ENCODE data around the gene RAB7B. TPM values are rescaled to one million over a fixed set of nuclear protein-coding genes. Genes with fewer than 3 reads are reported as not detected.

RAB7B gene
- total RNA-seq, 6 experiments from 2014 or later: 0.14 to 1.4 (median 0.37) TPM

- Histone ChIP-seq H3K9me3 (no peaks in the 10 kb centered on the region), H3K27me3 (no peaks in the 10 kb centered on the region), H3K4me3 (no peak overlapping the region), H3K36me3 (no peaks in the 10 kb centered on the region), H3K4me1 (no peaks in the 10 kb centered on the region), H3K27ac (no peak overlapping the region)
- ATAC-seq (no peak), DNase-seq (no peak)
- TF ChIP-seq CTCF (IDR thresholded peaks at IDR 0.05) (no peak), POLR2A (IDR thresholded peaks at IDR 0.05) (no peak)
- intact Hi-C loops (cut with DNase I): no loop called here
- WGBS (ENCODE audit: insufficient coverage, low coverage, low lambda C conversion rate, missing lambda C conversion rate): 76% methylated on average over 5 of the region's 6 CpGs
Measured at GRCh38 chr1:206013026-206013795, 10.0 kb upstream of the RAB7B start.

- ATAC-seq: peak; percentile 64 to 91 (median 82)
- Histone ChIP-seq H3K4me3 (no peak overlapping the region), H3K36me3 (no peaks in the 10 kb centered on the region), H3K4me1 (no peaks in the 10 kb centered on the region), H3K9me3 (no peaks in the 10 kb centered on the region), H3K27me3 (no peaks in the 10 kb centered on the region), H3K27ac (no peak overlapping the region)
- no peak for TF ChIP-seq POLR2A (IDR thresholded peaks at IDR 0.05)
- TF ChIP-seq CTCF (IDR thresholded peaks at IDR 0.05): no peak
- DNase-seq: peak; percentile 59 to 74 (median 68)
- 57% methylated on average over 6 of the region's 17 CpGs for WGBS (ENCODE audit: insufficient coverage, low coverage, low lambda C conversion rate, missing lambda C conversion rate)
- intact Hi-C loops (cut with DNase I): no loop called here
Measured at GRCh38 chr1:206012086-206012859, 9.1 kb upstream of the RAB7B start.

- Histone ChIP-seq H3K27ac (no peak overlapping the region), H3K9me3 (no peaks in the 10 kb centered on the region), H3K27me3 (no peaks in the 10 kb centered on the region), H3K36me3 (no peaks in the 10 kb centered on the region), H3K4me1 (no peaks in the 10 kb centered on the region), H3K4me3 (no peak overlapping the region)
- DNase-seq (no peak), ATAC-seq (no peak)
- TF ChIP-seq CTCF (IDR thresholded peaks at IDR 0.05) (no peak), POLR2A (IDR thresholded peaks at IDR 0.05) (no peak)
- 73% methylated on average over 4 of the region's 8 CpGs for WGBS (ENCODE audit: insufficient coverage, low coverage, low lambda C conversion rate, missing lambda C conversion rate)
- intact Hi-C loops (cut with DNase I): no loop called here
Measured at GRCh38 chr1:206011057-206011456, 7.9 kb upstream of the RAB7B start.

- Histone ChIP-seq H3K36me3 (no peaks in the 10 kb centered on the region), H3K27me3 (no peaks in the 10 kb centered on the region), H3K4me3 (no peak overlapping the region), H3K9me3 (no peaks in the 10 kb centered on the region), H3K27ac (no peak overlapping the region), H3K4me1 (no peaks in the 10 kb centered on the region)
- intact Hi-C loops (cut with DNase I): no loop called here
- no peak for ATAC-seq
- no CpG with 5 or more reads among the region's 5 CpGs for WGBS (ENCODE audit: insufficient coverage, low coverage, low lambda C conversion rate, missing lambda C conversion rate)
- DNase-seq: no peak
- TF ChIP-seq POLR2A (IDR thresholded peaks at IDR 0.05) (no peak), CTCF (IDR thresholded peaks at IDR 0.05) (no peak)
Measured at GRCh38 chr1:206010060-206010459, 6.9 kb upstream of the RAB7B start.

Measured in right lobe of liver (tissue), 6 donors.